ENCODE measurements around the gene LACTB.

DNA sequence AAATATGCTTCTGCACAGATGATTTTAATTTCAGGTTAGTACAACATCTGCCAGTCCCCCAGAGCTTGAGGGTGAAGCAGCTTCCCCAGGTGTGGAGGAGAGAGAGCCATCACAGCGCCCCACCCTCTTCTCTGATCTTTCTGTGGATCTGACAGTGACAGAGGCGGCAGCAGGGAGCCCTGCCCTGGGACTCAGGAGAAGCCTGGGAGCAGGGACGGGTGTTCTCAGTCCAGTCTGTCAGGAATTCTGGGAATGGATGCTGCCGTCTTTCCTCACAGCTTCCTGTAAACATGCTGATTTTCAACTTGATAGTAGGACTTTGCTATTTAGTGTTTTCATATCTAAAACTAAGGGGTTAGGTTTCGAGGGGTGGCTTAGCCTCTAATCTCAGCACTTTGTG lies 56.4 kb downstream of the LACTB start:
- TF ChIP-seq, protein P1, sequence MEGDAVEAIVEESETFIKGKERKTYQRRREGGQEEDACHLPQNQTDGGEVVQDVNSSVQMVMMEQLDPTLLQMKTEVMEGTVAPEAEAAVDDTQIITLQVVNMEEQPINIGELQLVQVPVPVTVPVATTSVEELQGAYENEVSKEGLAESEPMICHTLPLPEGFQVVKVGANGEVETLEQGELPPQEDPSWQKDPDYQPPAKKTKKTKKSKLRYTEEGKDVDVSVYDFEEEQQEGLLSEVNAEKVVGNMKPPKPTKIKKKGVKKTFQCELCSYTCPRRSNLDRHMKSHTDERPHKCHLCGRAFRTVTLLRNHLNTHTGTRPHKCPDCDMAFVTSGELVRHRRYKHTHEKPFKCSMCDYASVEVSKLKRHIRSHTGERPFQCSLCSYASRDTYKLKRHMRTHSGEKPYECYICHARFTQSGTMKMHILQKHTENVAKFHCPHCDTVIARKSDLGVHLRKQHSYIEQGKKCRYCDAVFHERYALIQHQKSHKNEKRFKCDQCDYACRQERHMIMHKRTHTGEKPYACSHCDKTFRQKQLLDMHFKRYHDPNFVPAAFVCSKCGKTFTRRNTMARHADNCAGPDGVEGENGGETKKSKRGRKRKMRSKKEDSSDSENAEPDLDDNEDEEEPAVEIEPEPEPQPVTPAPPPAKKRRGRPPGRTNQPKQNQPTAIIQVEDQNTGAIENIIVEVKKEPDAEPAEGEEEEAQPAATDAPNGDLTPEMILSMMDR (IDR thresholded peaks at IDR 0.05), result no peak
- TF ChIP-seq EP300 (IDR thresholded peaks at IDR 0.05), result no peak
